Mammary epithelial cell (primary cell): ENCODE data around the gene PPP1R26.

ENCODE experiments used
- CTCF ChIP-seq, 2 donors: IDR thresholded peaks in 1 of 2; conservative IDR thresholded peaks in 1 of 2; 2 replicates each; pipeline ENCODE4 v1.5.1; 2011 to 2012; ENCODE audit warnings: inconsistent platforms in 2 of 2, low read length in 2 of 2, mild to moderate bottlenecking in 2 of 2, control low read depth in 1 of 2, low read depth in 1 of 2; ENCODE audit not compliant: insufficient read depth in 1 of 2; ENCODE audit errors: extremely low read depth in 1 of 2
- EZH2 ChIP-seq: IDR thresholded peaks from 2 replicates; pipeline ENCODE4 v1.6.1; 2012; ENCODE audit warnings: low read length, inconsistent platforms, borderline replicate concordance

- TF ChIP-seq CTCF (conservative IDR thresholded peaks at IDR 0.05 in 1 of 2, IDR thresholded peaks at IDR 0.05 in 1 of 2; ENCODE audit: extremely low read depth in 1 of 2, insufficient read depth in 1 of 2, low read depth in 1 of 2, low read length in 2 of 2) (no peak), EZH2 (no peak)
Measured at GRCh38 chr9:135485385-135485784, 5.8 kb downstream of the PPP1R26 start.
